ENCODE results near the gene MBD3L5.
"Not testable (repeated sequence)": the region's sequence is repeated elsewhere in the genome, so short reads cannot be mapped to it uniquely, and the experiment has no call there.

DNA sequence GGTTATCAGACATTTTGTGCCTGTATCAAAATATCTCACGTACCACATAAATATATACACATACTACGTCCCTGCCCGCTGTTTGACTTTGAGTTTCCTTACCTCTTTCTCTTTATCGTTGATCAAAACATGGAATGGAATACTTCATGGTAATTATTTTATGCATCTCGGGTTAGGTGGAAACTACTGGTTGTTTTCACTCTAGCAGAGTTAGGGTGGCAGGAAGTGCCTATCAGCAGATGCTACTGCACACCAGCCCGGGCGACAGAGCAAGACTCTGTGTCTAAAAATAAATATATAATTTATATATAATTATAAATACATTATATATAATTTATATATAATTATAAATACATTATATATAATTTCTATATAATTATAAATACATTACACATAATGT is 22.5 kb downstream of the MBD3L5 start:
- TF ChIP-seq, protein P1, sequence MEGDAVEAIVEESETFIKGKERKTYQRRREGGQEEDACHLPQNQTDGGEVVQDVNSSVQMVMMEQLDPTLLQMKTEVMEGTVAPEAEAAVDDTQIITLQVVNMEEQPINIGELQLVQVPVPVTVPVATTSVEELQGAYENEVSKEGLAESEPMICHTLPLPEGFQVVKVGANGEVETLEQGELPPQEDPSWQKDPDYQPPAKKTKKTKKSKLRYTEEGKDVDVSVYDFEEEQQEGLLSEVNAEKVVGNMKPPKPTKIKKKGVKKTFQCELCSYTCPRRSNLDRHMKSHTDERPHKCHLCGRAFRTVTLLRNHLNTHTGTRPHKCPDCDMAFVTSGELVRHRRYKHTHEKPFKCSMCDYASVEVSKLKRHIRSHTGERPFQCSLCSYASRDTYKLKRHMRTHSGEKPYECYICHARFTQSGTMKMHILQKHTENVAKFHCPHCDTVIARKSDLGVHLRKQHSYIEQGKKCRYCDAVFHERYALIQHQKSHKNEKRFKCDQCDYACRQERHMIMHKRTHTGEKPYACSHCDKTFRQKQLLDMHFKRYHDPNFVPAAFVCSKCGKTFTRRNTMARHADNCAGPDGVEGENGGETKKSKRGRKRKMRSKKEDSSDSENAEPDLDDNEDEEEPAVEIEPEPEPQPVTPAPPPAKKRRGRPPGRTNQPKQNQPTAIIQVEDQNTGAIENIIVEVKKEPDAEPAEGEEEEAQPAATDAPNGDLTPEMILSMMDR (IDR thresholded peaks at IDR 0.05): not testable (repeated sequence)
- not testable (repeated sequence) for TF ChIP-seq POLR2A (IDR thresholded peaks at IDR 0.05)
